ENCODE data around the gene MAP3K19.
"Not testable (repeated sequence)": the region's sequence is repeated elsewhere in the genome, so short reads cannot be mapped to it uniquely, and the experiment has no call there.

The MAP3K19 gene

DNA sequence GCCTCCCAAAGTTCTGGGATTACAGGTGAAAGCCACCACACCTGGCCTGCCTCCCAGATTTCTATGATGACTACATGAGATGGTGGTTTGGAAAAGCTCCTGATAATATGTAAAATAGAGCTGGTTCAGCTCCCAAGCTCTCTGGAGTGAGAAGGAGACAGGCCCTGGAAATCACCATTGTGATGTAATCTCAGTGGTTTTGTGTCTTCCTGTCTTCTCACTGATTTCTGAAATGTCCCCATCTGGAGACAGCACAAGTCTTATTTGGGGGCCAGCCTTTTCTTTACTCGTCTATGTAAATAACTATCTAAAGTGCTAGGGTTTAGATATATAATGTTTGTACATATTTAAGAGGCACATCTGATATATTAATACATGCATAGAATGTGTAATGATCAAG lies 64.6 kb downstream of the MAP3K19 start:
- FAIRE-seq = no peak

DNA sequence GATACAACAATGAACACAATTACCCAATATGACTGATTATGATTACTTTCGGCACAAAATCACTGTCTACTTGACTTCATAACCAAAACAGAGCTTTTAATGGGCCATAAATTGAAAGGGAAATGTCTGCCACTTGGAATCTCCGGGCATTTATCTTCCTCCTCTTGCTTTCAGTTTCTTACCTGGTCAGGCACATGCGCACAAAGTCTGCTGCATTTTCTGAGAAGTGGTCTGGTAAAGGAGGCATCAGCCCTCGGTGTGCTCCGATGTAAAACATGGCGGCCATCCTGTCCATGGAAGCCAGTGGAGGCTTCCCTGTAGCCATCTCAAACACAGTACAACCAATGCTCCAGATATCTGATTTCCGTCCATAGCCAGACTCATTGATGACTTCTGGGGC lies 66.6 kb downstream of the MAP3K19 start:
- no peak for FAIRE-seq

DNA sequence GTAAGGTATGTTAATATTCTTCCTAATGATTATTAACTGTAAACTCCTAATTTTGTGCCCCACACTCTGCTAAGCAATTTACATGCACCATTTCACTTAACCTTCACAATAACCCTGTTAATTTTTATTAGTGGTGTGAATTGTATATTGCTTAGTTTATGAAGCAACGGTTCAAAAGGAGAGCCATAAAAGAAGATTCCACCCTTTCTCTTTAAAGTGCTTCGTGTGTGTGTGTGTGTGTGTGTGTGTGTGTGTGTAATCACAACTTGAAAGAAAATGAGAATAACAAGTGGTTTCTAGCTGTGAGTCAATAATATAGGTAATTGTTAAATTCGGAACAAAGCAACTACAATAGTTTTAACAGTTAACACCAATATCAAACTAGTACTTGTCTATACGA lies 68.0 kb downstream of the MAP3K19 start:
- FAIRE-seq = no peak

DNA sequence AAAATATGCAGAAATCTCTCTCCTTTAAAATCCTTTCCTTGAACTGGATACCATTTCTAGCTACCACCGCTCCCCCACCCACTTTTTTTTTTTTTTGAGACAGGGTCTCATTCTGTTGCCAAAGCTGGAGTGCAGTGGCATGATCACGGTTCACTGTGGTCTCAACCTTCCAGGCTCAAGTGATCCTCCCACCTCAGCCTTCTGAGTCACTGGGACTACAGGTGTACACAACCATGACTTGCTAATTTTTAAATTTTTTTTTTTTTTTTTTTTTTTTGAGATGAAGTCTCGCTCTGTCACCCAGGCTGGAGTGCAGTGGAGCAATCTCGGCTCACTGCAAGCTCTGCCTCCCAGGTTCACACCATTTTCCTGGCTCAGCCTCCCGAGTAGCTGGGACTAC lies 70.1 kb downstream of the MAP3K19 start:
- not testable (repeated sequence) for FAIRE-seq

DNA sequence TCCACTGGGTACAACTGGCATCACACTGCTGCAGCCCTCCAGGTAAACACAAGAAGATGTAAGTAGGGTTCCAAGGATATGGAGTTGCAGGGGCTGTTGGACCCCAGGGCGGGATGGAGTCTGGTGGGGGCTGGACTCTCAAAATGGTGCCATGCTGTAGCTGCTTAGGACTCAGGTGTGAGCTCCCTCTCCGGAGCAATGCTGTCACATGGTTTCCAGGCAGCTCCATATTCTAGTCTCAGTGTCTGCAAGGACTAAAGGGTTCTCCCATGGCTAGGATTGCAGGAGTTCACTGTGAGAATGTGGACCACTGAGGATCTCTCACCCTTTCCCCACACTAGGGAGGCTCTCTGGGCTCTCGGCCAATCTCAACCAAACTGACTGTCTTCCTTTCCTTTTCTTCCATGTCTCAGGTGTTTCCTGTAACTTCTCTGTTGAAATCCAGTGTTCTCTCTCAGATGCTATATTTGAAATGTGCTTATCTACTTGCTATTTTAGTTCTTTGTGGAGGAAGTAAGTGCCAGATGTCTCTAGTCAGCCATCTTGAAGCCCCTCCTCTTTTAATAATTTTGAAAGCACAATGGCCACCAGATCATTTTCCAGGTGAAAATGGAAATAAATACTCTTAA lies 71.1 kb downstream of the MAP3K19 start:
- FAIRE-seq = no peak

DNA sequence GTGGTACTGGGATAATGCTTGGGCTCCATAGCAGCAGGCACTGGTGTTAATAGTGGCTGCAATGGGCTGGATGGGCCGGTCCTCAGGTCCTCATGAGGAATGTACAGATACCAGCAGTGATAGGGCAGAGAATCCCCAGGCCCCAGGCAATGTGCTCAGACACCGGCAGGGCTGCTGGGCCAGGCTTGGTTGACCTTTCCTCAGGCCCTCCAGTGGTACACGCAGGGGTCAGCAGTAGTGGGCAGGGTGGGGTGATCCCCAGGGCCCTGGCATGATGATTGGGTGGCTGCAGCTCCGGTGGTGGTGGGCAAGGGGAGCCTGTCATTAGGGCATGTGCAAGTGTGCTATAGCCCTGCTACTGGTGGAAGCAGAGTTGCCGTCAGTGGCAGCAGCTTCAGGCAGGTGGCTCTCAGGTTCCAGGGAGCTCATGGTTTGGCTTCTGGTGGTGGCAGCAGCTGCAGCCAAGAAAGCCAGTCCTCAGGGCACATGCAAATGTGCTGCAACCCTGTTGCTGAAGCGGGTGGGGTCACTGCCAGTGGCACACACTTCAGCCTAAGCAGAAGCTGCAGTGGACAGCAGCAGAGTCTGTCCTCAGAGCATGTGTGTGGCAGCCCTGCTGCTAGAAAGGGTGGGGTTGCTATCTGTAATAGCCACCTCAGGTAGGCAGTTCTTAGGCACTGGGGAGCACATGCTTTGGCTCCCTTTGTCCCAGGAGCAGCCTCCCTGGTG lies 71.8 kb downstream of the MAP3K19 start:
- FAIRE-seq = no peak

DNA sequence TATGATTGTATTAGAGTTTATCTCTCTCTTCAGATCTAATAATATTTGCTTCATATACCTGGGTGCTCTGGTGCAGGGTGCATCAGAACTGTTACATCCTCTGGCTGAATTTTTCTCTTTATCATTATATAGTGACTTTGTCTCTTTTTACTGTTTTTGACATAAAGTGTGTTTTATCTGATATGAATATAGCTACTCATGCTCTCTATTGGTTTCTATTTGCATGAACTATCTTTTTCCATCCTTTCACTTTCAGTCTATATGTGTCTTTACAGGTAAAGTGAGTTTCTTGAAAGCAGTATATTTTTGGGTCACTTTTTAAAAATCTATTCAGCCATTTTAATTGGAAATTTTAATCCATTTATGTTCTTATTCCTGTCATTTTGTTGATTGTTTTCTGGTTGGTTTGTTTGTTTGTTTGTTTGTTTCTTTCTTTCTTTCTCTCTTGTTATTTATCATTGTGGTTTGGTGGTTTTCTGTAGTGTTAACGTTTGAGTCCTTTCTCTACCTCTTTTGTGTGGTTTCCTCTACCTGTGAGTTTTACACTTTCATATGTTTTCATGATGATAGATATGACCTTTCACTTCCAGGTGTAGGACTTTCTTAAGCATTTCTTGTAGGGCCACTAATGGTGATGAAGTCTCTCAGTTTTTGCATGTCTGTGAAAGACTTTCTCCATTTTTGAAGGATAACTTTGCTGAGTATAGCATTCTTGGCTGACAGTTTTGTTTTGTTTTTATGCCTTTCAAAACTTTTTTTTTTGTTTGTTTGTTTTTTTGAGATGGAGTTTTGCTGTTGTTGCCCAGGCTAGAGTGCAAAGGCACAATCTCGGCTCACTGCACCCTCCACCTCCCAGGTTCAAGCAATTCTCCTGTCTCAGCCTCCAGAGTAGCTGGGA lies 73.8 kb downstream of the MAP3K19 start:
- FAIRE-seq = no peak

DNA sequence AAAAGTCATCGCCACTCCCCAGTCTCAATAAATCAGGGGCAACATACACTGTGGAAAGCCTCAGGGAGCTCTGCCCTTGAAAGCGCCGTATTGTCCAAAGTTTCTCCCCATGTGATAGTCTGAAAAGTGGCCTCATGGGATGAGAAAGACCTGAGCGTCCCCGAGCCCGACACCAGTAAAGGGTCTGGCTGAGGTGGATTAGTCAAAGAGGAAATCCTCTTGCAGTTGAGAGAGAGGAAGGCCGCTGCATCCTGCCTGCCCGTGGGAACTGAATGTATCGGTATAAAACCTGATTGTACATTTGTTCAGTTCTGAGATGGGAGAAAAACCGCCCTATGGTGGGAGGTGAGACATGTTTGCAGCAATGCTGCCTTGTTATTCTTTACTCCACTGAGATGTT lies 80.1 kb downstream of the MAP3K19 start:
- FAIRE-seq = not testable (repeated sequence)

DNA sequence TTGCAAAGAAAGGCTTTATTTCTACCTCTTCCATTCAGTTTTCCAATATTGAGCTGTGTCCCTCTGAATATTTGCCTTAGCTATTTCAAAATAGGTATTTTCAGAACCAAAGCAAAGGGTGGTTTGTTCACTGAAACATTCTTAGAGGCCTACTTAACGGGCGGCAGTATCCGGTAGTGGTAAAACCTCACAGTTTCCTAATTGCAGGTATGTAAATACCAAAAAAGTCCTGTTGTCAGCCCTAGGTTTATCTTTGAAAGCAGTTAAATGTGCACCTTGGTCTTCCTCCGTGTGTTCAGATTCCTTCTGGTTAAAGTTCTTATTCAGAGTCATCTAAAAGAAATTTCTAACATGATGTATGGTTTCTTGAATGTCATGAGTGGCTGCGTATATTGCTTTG lies 89.8 kb downstream of the MAP3K19 start:
- FAIRE-seq = no peak

DNA sequence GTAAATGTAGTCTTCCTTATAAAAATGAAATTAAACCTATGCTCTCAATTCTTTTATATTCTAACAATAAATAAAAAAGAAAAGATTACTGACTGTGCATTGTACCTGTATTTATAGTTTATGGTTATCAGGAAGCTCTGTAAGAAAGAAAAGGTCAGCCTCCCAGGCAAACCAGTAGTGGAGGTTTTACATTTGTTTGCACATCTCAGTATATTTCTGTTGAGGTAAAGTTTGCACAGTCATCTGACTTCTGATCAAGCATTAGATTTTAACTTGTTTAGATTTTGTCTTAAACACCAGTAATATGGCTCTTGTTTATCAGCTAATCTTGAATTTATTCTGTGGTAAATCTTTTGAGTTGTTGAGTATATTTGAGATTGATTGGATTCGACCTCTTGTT lies 91.5 kb downstream of the MAP3K19 start:
- no peak for FAIRE-seq

DNA sequence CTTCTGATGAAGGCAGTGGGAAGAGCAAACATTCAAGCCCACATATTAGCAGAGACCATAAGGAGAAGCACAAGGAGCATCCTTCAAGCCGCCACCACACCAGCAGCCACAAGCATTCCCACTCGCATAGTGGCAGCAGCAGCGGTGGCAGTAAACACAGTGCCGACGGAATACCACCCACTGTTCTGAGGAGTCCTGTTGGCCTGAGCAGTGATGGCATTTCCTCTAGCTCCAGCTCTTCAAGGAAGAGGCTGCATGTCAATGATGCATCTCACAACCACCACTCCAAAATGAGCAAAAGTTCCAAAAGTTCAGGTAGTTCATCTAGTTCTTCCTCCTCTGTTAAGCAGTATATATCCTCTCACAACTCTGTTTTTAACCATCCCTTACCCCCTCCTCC lies 93.2 kb downstream of the MAP3K19 start:
- no peak for FAIRE-seq

DNA sequence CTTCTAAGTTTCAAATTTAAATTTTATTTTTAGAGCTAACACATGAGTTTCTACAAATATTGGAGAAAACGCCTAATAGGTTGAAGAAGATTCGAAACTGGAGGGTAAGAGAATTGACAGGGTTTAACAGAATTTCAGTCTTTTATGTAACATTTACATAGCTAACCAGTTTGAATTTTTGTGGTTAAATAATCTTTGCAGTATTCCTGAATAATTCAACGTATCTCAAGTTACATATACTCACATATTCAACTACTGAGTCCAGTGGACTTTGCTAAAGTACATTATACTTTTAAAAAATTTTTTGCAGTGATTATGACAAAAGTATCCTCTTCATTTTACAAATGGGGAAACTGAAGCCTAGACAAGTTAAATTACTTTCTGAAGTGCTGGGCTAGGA lies 94.6 kb downstream of the MAP3K19 start:
- no peak for FAIRE-seq

DNA sequence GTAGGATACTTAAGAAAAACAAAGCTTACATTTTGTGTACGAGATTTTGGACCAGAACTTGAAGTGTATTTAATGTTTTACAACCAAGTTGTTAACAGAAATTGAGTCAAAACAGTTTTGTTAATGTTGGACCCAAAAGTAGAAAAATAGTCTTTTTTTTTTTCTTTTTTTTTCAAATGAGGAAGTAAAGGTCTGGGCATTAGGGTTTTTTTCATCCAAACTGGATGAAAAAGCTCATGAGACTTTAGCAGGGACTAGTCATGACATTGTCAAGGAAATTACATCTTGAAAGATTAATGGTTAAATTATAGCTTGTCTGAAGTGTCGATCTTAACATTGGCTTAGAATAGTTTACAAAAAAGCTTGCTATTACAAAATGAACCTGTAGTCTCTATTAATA lies 96.4 kb downstream of the MAP3K19 start:
- FAIRE-seq = no peak

DNA sequence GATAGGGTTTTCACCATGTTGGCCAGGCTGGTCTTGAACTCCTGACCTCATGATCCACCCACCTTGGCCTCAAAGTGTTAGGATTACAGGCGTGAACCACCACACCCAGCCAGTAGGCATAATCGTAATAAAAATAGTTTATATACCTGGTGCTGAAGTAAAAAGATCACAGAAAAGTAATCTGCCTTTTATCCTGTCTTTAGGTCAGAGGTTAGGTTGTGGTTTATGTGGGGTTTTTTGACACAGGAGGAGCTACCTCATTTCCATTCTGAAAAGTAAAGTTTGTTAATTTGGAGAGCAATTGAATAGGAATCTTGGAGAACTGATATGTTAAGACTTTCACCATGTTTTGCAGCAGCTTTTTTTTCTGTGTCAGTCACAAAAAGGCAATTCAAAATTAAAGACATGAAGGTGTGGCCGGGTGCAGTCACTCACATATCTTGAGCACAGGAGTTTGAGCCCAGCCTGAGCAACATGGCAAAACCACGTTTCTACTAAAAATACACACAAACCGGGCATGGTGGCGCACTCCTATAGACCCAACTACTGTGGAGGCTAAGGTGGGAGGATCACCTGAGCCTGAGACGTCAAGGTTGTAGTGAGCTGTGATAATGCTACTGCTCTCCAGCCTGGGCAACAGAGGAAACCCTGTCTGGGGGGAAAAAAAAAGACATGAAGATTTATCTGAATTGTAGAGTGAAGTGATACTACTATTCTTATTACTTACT lies 97.1 kb downstream of the MAP3K19 start:
- FAIRE-seq = no peak

DNA sequence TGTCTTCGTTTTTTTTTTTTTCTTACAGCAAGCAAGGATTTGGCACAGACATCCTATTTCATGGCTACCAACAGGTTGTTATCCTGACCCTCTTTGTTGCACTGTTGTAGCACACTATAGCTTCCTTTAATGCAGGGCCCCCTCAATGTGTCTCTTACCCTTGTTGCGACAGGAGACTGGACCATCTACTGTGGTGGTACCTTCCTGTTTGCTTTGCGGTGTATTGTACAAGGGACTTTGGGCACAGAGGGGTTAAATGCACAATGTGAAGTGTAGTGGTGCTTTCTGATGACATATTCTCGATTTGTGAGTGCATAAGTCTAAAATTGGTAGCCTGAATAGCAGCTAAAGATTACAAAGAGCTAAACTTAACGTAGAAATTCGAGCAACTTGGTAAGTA lies 101.2 kb downstream of the MAP3K19 start:
- FAIRE-seq = no peak

DNA sequence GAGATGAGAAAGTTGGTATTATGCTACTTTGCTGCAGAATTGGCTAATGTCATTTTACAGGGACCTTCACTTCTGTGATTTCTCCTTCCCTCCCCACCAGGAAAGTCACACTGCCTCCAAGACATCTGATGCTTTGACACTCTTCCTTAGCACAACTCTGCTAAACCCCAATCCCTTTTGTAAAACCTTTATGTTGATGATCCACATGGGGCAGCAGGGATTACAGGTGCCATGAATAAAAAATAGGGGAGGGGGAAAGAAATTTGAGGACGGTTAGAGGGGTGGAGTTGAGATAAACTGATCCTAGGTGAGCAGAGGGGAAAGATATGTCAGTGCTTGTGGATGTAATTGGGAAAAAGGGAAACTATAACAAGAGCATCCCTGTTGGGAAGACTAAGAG lies 102.3 kb downstream of the MAP3K19 start:
- no peak for FAIRE-seq

DNA sequence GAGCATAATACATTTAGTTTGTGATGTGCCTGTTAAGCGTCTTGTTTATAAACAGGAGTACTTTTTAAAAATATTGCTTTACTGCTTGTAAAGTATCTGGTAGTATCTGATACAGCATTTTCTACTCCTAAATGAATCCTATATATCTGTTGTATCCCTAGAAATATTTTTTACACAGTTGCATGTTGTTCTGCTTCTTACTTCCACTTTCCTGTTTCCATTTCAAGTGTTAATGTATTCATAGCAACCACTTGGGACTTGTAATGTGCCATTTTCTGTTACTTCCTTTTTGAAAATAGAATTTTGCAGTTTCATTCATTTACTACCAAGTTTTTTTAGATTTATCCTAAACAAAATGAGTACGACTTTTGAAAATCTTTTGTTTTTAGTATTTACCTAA lies 103.7 kb downstream of the MAP3K19 start:
- FAIRE-seq = no peak

DNA sequence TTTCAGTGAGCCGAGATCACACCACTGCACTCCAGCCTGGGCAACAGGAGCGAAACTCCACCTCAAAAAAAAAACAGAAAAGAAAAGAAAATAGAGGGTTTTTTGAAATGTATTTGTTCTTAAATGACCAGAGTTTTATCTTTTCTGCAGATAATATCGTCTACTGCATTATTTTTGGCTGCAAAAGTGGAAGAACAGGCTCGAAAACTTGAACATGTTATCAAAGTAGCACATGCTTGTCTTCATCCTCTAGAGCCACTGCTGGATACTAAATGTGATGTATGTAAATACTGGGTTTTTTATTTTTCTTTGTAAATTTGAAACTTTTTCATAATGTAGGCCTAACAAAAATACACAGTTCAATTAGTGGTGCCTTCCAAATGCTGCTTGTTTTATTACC lies 110.6 kb downstream of the MAP3K19 start:
- no peak for FAIRE-seq

DNA sequence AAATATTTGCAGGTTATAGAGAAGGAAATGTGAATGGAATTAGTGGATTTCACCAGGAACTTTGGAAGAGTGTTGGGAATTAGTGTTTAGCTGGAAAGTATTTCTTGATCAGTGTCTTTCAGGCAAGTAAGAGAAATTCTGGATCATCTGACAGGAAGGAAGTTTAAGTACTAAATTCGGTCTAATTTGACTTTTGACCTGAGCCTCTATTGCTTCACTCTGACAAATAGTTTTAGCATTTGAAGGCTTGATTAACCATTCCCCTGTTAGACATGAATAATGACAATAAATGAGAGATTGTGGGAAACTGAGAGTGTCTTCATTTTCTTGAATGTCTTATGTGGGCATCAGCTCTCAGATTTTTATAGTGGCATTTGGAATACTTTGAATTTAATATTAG lies 112.6 kb downstream of the MAP3K19 start:
- FAIRE-seq = no peak

DNA sequence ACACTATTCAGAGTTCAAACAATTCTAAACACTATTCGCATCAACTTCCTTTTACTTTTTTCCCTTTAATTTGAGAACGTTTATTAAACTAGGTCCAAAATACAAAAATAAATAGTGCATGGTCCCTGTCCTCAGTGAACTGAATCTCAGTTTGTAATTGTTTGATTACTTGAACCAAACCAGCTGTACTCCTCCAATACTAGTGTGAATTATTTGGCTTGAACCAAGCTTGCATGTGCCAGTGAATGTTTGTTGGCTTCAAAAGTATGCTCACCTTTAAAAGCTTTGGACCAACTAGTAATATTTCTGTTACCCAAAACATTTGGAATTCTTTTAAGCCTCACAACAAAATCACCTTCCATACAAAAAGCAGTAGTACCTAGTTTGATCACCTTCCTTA lies 113.1 kb downstream of the MAP3K19 start:
- FAIRE-seq = no peak

DNA sequence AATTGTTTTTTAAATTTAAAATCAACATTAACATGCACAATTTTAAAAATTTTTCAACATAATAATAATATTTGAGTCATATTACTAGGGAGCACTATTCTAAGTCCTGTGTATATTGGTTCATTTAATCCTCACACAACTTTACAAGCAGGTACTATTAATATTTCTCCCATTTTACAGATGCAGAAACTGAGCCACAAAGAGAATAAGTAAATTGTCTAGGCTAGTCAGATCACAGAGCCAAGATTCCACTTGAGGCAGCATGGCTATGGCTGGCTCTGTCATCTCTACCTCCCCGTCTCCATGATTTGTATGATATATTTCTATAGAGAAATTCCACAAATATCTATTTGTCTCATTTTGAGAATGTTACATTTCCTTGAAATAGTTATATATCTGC lies 113.5 kb downstream of the MAP3K19 start:
- FAIRE-seq = no peak

DNA sequence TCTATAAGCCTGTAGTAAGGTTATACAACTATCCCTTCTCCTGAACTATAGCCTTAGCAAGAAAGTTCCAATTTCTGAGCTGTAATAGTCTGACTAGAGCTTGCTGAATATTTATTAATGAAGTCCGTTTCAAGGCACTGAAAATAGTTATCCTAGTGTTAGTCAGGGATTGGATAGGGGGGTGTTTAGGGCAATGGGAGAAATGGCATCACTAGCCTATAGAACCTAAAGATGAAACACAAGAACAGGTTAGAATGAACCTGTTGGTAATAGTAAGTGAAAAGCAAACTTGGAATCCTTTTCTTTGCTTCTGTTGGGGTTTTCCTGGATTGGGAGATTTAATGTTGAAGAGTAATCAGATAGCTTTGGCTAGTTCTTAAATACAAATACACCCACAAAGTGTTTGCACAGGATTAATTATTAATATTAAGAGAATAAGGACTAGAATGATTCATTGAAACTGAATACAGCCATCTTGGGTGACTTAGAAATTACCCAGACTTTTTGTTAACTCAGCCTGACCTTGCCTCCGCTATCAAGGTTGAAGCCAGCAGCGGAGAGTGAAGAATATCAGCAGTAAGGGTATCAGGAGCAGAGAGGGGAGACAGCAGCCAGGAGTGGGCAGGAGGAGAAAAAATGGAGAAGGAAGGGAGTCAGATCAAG lies 114.3 kb downstream of the MAP3K19 start:
- FAIRE-seq = no peak

DNA sequence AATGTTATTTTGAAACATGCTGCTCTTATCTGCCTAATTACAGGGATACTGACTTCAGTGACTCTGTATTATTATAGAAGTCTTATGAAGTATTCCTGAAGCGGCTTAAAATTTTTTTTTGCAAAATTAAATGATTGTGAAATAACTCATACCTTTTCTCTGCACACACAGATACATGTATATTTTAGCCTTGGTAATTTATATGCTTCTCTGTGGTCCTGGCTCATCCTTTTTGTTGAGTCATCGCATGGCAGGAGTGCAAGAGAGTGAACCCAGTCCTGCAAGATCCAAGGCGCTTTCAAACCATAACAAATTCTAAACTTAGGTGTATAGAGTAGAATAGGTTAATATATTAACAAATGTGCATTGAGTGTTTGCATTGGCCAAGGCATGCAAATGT lies 120.1 kb downstream of the MAP3K19 start:
- no peak for FAIRE-seq

Measured in TTC549 (cell line).